Trophoblast cell (in vitro differentiated cells and primary cell): Measurements from ENCODE around the gene CACNG8.
"Not testable (repeated sequence)": the region's sequence is repeated elsewhere in the genome, so short reads cannot be mapped to it uniquely, and the experiment has no call there.

Experiments used
- DNase-seq, 2 donors: peaks; one replicate each; pipeline ENCODE4 v3.0.0-alpha.2; 2016
- H2AFZ ChIP-seq: 2 replicates; pipeline ENCODE4 v1.6.1; 2013; ENCODE audit warnings: low read length, moderate library complexity, mild to moderate bottlenecking; ENCODE audit not compliant: insufficient read depth, poor library complexity
- H2AK5ac ChIP-seq: 2 replicates; pipeline ENCODE4 v1.6.1; 2013; ENCODE audit warnings: mild to moderate bottlenecking, low read length
- H2BK120ac ChIP-seq: 2 replicates; pipeline ENCODE4 v1.6.1; 2013; ENCODE audit warnings: low read length, mild to moderate bottlenecking, moderate library complexity; ENCODE audit not compliant: insufficient read depth, poor library complexity
- H2BK12ac ChIP-seq: 2 replicates; pipeline ENCODE4 v1.6.1; 2013; ENCODE audit warnings: mild to moderate bottlenecking, low read length, moderate library complexity
- H2BK5ac ChIP-seq: 2 replicates; pipeline ENCODE4 v1.6.1; 2013; ENCODE audit warnings: low read length, low read depth, moderate library complexity, mild to moderate bottlenecking; ENCODE audit not compliant: poor library complexity
- H3K14ac ChIP-seq: 2 replicates; pipeline ENCODE4 v1.6.1; 2013; ENCODE audit warnings: mild to moderate bottlenecking, low read length
- H3K18ac ChIP-seq: 2 replicates; pipeline ENCODE4 v1.6.1; 2013; ENCODE audit warnings: mild to moderate bottlenecking, low read length
- H3K23ac ChIP-seq: 2 replicates; pipeline ENCODE4 v1.6.1; 2013; ENCODE audit warnings: low read length
- H3K27ac ChIP-seq: 2 replicates; pipeline ENCODE4 v1.5.1; 2013; ENCODE audit warnings: low read depth, mild to moderate bottlenecking, inconsistent platforms, low read length, moderate library complexity
- H3K27me3 ChIP-seq: 2 replicates; pipeline ENCODE4 v1.6.1; 2013; ENCODE audit warnings: inconsistent platforms, mild to moderate bottlenecking, low read length, moderate library complexity; ENCODE audit not compliant: insufficient read depth
- H3K36me3 ChIP-seq, 2 experiments: 1 replicate in 1 of 2; 2 replicates in 1 of 2; pipeline ENCODE4 v1.6.1; 2013; ENCODE audit warnings: low read length in 2 of 2, mild to moderate bottlenecking in 2 of 2, moderate library complexity in 1 of 2; ENCODE audit not compliant: insufficient read depth in 2 of 2, control insufficient read depth in 1 of 2
- H3K4ac ChIP-seq: 2 replicates; pipeline ENCODE4 v1.6.1; 2013; ENCODE audit warnings: low read depth, mild to moderate bottlenecking, low read length, moderate library complexity
- H3K4me1 ChIP-seq, 2 experiments: 1 replicate in 1 of 2; 2 replicates in 1 of 2; pipeline ENCODE4 v1.6.1; 2013; ENCODE audit warnings: low read length in 2 of 2, mild to moderate bottlenecking in 2 of 2, moderate library complexity in 1 of 2; ENCODE audit not compliant: insufficient read depth in 2 of 2, control insufficient read depth in 1 of 2
- H3K4me2 ChIP-seq: 2 replicates; pipeline ENCODE4 v1.6.1; 2013; ENCODE audit warnings: inconsistent platforms, mild to moderate bottlenecking, low read length, moderate library complexity
- H3K4me3 ChIP-seq: 2 replicates; pipeline ENCODE4 v1.5.1; 2013; ENCODE audit warnings: mild to moderate bottlenecking, low read depth, low read length, inconsistent platforms
- H3K79me1 ChIP-seq: one replicate; pipeline ENCODE4 v1.6.1; 2013; ENCODE audit warnings: low read length
- H3K79me2 ChIP-seq: 2 replicates; pipeline ENCODE4 v1.6.1; 2013; ENCODE audit warnings: low read length, mild to moderate bottlenecking; ENCODE audit not compliant: control insufficient read depth, insufficient read depth, poor library complexity
- H3K9ac ChIP-seq: 2 replicates; pipeline ENCODE4 v1.6.1; 2013; ENCODE audit warnings: mild to moderate bottlenecking, low read length
- H3K9me3 ChIP-seq: 2 replicates; pipeline ENCODE4 v1.6.1; 2013; ENCODE audit warnings: low read depth, mild to moderate bottlenecking, control low read depth, inconsistent platforms, low read length; ENCODE audit not compliant: insufficient read depth
- H4K12ac ChIP-seq: 2 replicates; pipeline ENCODE4 v1.6.1; 2013; ENCODE audit warnings: low read depth, mild to moderate bottlenecking, low read length, moderate library complexity
- H4K8ac ChIP-seq: 2 replicates; pipeline ENCODE4 v1.6.1; 2013; ENCODE audit warnings: low read depth, mild to moderate bottlenecking, low read length, moderate library complexity
- H4K91ac ChIP-seq: one replicate; pipeline ENCODE4 v1.6.1; 2013; ENCODE audit warnings: low read depth, mild to moderate bottlenecking, low read length, moderate library complexity
- WGBS: extraction: QIAGEN DNeasy Blood & Tissue Kit; methylation state at CpG from one replicate; pipeline ENCODE4 v1.1.7; 2013; ENCODE audit warnings: missing lambda C conversion rate; ENCODE audit not compliant: insufficient read length, insufficient coverage; ENCODE audit errors: extremely low coverage; 5-methylcytosine and 5-hydroxymethylcytosine counted together

The CACNG8 gene

DNA sequence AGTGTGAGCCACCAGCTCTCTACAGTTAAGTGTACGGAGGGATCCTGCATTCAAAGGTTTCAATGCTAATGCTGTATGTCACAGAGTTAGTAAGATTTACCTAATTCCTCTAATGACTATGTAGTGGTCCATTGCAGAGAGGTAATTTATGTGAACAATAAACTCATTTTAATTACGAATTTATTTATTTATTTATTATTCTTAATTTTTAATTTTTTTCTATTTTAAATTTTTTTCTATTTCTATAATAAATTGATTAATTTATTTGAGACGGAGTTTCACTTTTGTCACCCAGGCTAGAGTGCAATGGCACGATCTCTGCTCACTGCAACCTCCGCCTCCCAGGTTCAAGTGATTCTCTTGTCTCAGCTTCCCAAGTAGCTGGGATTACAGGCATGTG lies 14.1 kb upstream of the CACNG8 start:
- H3K79me2 ChIP-seq, H3K18ac ChIP-seq, H3K4ac ChIP-seq, H2BK120ac ChIP-seq, H2AFZ ChIP-seq, DNase-seq, H3K4me2 ChIP-seq, H4K12ac ChIP-seq, H3K4me3 ChIP-seq, H2AK5ac ChIP-seq, H3K9ac ChIP-seq, H4K8ac ChIP-seq, H2BK5ac ChIP-seq, H3K27me3 ChIP-seq, H3K27ac ChIP-seq, H3K14ac ChIP-seq, H4K91ac ChIP-seq, H3K36me3 ChIP-seq, H3K4me1 ChIP-seq, H3K23ac ChIP-seq, H3K79me1 ChIP-seq, H2BK12ac ChIP-seq, H3K9me3 ChIP-seq: not testable (repeated sequence)
- no CpG with 5 or more reads among the region's 5 CpGs for WGBS

DNA sequence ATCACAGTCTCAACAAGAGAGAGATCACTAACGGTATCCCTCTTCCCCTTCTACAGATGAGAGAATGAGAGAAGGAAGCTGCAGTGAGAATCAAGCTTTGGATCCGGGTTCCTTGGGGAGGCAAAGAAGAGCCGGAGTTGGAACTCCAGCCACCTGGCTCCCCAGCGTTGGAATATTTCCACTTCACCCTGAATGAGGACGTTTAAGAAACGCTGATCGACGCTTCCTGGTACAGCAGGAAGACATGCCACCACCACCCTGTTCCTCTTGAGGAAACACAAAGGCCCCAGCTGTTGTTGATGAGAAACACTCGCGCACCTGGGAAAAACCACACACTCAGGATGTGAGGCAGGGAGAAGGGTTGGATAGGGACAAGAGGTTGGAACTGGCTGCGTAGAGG lies 11.3 kb upstream of the CACNG8 start:
- no peak overlapping the region for H3K18ac ChIP-seq
- H3K9ac ChIP-seq, result no peak overlapping the region
- WGBS, result no CpG with 5 or more reads among the region's 11 CpGs
- H3K4me3 ChIP-seq, result no peak overlapping the region
- no peak overlapping the region for H4K8ac ChIP-seq
- no peak overlapping the region for H2BK12ac ChIP-seq
- H4K91ac ChIP-seq, result no peak overlapping the region
- H3K4me2 ChIP-seq, result no peak overlapping the region
- no peaks in the 10 kb centered on the region for H3K79me1 ChIP-seq
- H2BK5ac ChIP-seq, result no peak overlapping the region
- no peak overlapping the region for H3K14ac ChIP-seq
- no peak overlapping the region for H3K23ac ChIP-seq
- H4K12ac ChIP-seq, result no peak overlapping the region
- H2AFZ ChIP-seq, result no peak overlapping the region
- H3K79me2 ChIP-seq, result no peaks in the 10 kb centered on the region
- H3K4me1 ChIP-seq, result no peaks in the 10 kb centered on the region
- H2BK120ac ChIP-seq, result no peak overlapping the region
- H2AK5ac ChIP-seq, result no peak overlapping the region
- H3K4ac ChIP-seq, result no peak overlapping the region
- H3K9me3 ChIP-seq, result peaks cover 2% of the 10 kb centered on the region
- no peaks in the 10 kb centered on the region for H3K27me3 ChIP-seq
- no peak overlapping the region for H3K27ac ChIP-seq
- DNase-seq, result no peak
- H3K36me3 ChIP-seq, result no peaks in the 10 kb centered on the region

DNA sequence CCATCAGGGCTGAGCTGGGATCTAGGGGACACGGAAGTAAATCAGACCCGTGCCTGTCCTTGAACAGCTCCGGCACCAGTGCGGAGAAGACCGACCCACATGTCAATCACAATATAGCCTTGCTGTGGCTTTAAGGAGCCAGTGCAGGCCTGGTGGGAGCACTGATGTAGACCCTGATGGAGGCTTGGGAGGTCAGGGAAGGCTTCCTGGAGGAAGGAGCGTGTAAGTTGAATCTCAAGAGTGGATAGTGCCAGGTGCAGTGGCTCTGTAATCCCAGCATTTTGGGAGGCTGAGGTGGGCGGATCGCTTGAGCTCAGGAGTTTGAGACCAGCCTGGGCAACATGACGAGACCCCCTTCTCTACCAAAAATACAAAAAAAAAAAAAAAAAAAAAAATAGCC lies 10.8 kb upstream of the CACNG8 start:
- no peak overlapping the region for H4K8ac ChIP-seq
- H2BK5ac ChIP-seq, result no peak overlapping the region

DNA sequence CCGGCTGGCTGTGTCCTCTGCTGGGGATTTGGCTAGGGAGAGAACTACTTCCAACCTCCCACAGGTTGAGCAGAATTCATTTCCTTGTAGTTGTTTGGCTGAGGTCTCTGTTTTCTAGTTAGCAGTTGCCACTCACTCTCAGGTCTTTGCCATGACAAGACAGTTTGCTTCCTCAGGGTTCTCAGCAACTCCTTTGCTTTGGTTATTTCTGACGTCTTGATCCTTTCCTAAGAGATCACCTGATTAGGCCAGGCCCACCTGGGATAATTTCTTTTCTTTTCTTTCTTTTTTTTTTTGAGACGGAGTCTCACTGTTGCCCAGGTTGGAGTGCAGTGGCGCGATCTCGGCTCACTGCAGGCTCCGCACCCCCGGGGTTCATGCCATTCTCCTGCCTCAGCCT lies 9.4 kb upstream of the CACNG8 start:
- no peak overlapping the region for H3K4me2 ChIP-seq
- H3K27me3 ChIP-seq, result peaks cover 10% of the 10 kb centered on the region
- H4K12ac ChIP-seq, result no peak overlapping the region

More for the DNA sequence above, 10.8 kb upstream of the CACNG8 start:
- DNase-seq, result no peak
- Histone ChIP-seq H3K4me3 (no peak overlapping the region), H3K79me1 (no peaks in the 10 kb centered on the region), H3K9ac (no peak overlapping the region), H3K4me1 (no peaks in the 10 kb centered on the region), H2AFZ (no peak overlapping the region), H3K18ac (no peak overlapping the region), H3K4ac (no peak overlapping the region), H3K36me3 (no peaks in the 10 kb centered on the region), H3K9me3 (peaks cover 2% of the 10 kb centered on the region), H2BK120ac (no peak overlapping the region), H3K23ac (peak overlapping the region; percentile 22), H2BK12ac (no peak overlapping the region), H2AK5ac (no peak overlapping the region), H4K91ac (no peak overlapping the region), H3K14ac (no peak overlapping the region), H3K79me2 (no peaks in the 10 kb centered on the region), H3K27ac (no peak overlapping the region), H4K12ac (no peak overlapping the region), H3K27me3 (no peaks in the 10 kb centered on the region), H3K4me2 (no peak overlapping the region)
- WGBS, result no CpG with 5 or more reads among the region's 9 CpGs

More for the DNA sequence above, 9.4 kb upstream of the CACNG8 start:
- no peak overlapping the region for H3K4ac ChIP-seq
- H3K4me3 ChIP-seq, result no peak overlapping the region
- H4K91ac ChIP-seq, result no peak overlapping the region
- no peak overlapping the region for H3K18ac ChIP-seq
- H2BK120ac ChIP-seq, result no peak overlapping the region
- no peak overlapping the region for H3K9ac ChIP-seq
- no peaks in the 10 kb centered on the region for H3K79me2 ChIP-seq
- no CpG with 5 or more reads among the region's 8 CpGs for WGBS
- H3K36me3 ChIP-seq, result no peaks in the 10 kb centered on the region
- H3K9me3 ChIP-seq, result peaks cover 2% of the 10 kb centered on the region
- no peak overlapping the region for H3K23ac ChIP-seq
- no peak overlapping the region for H2AK5ac ChIP-seq
- no peak for DNase-seq
- H3K4me1 ChIP-seq, result no peaks in the 10 kb centered on the region
- no peak overlapping the region for H3K14ac ChIP-seq
- no peak overlapping the region for H2BK12ac ChIP-seq
- H3K79me1 ChIP-seq, result no peaks in the 10 kb centered on the region
- H4K8ac ChIP-seq, result no peak overlapping the region
- H2BK5ac ChIP-seq, result no peak overlapping the region
- H2AFZ ChIP-seq, result no peak overlapping the region
- H3K27ac ChIP-seq, result no peak overlapping the region
